Esophagus squamous epithelium (tissue), 5 donors: ENCODE data around the gene AKR1C4. TPM values are rescaled to one million over a fixed set of nuclear protein-coding genes. Genes with fewer than 3 reads are reported as not detected.

Experiments
- DNase-seq: peaks from one replicate; lab custom pipeline; 2025; lab: John Stamatoyannopoulos, UW
- H3K27ac ChIP-seq, 4 donors: fragments of 200-600 bp; sonication (generic); one replicate each; pipeline ENCODE4 v1.5.1; 2016 to 2019; ENCODE audit warnings: mild to moderate bottlenecking in 1 of 4
- H3K27me3 ChIP-seq, 4 donors: fragments of 200-600 bp; sonication (generic); 1 replicate in 3 of 4; 2 replicates in 1 of 4; pipeline versions ENCODE4 v1.5.1 to v1.6.0; 2017 to 2021; ENCODE audit warnings: antibody characterized with exemption in 1 of 4
- H3K36me3 ChIP-seq, 3 donors: fragments of 200-600 bp; sonication (generic); one replicate each; pipeline ENCODE4 v1.5.1; 2016 to 2019
- H3K4me1 ChIP-seq, 3 donors: fragments of 200-600 bp; sonication (generic); one replicate each; pipeline ENCODE4 v1.5.1; 2017 to 2019
- H3K4me3 ChIP-seq, 4 donors: fragments of 200-600 bp; sonication (generic); 1 replicate in 3 of 4; 2 replicates in 1 of 4; pipeline ENCODE4 v1.5.1; 2016 to 2019; ENCODE audit warnings: mild to moderate bottlenecking in 2 of 4, moderate library complexity in 1 of 4
- H3K9me3 ChIP-seq, 3 donors: fragments of 200-600 bp; sonication (generic); one replicate each; pipeline ENCODE4 v1.5.1; 2016 to 2019
- CTCF ChIP-seq, 6 experiments: fragments of 450-650 bp in 4 of 6; fragments of 200-600 bp in 2 of 6; sonication (generic) in 2 of 6; IDR thresholded peaks; one replicate each; pipeline ENCODE4 v1.5.1; 2016 to 2019; ENCODE audit warnings: antibody characterized with exemption in 6 of 6, mild to moderate bottlenecking in 4 of 6, moderate library complexity in 4 of 6
- POLR2A ChIP-seq, 4 donors: fragments of 450-650 bp; IDR thresholded peaks; one replicate each; pipeline ENCODE4 v1.6.1; 2017; ENCODE audit warnings: antibody characterized with exemption in 4 of 4, mild to moderate bottlenecking in 4 of 4, moderate library complexity in 3 of 4
- WGBS, 2 donors: methylation state at CpG; one replicate each; pipeline ENCODE4 v1.1.5; 2018; 5-methylcytosine and 5-hydroxymethylcytosine counted together
- intact Hi-C: fragments of 100-400 bp; cut with DNase I; formaldehyde crosslinking; loops from one replicate; pipeline ENCODE4 v1.15.0; 2022
- total RNA-seq, 4 donors: library from RNA; depleted of rRNA; stranded (reverse); fragments of >200 nt; gene quantifications; one replicate each; pipeline ENCODE4 v1.1.0, GENCODE V29; 2016
- donor health status: DM: yes; HTN: yes; CAD: no.

Gene AKR1C4
- total RNA-seq, 4 donors from 2014 or later: not detected

- no peak for DNase-seq
- TF ChIP-seq POLR2A (IDR thresholded peaks at IDR 0.05) (no peak), CTCF (IDR thresholded peaks at IDR 0.05) (no peak)
- intact Hi-C loops: no loop called here
- Histone ChIP-seq H3K4me3 (no peak overlapping the region), H3K27me3 (no peaks in the 10 kb centered on the region), H3K9me3 (no peaks in the 10 kb centered on the region), H3K4me1 (no peaks in the 10 kb centered on the region), H3K36me3 (no peaks in the 10 kb centered on the region), H3K27ac (no peak overlapping the region)
- 68 to 76% methylated on average over 2 of the region's 2 CpGs for WGBS, 2 donors
Observed at GRCh38 chr10:5188358-5188757, 8.3 kb upstream of the AKR1C4 start.

- TF ChIP-seq POLR2A (IDR thresholded peaks at IDR 0.05): no peak
- TF ChIP-seq CTCF (IDR thresholded peaks at IDR 0.05): no peak
- no peak for DNase-seq
- H3K27me3 ChIP-seq: no peaks in the 10 kb centered on the region
- no peaks in the 10 kb centered on the region for H3K9me3 ChIP-seq
- WGBS, 2 donors: 85 to 91% methylated on average over 3 of the region's 3 CpGs
- H3K4me3 ChIP-seq: no peak overlapping the region
- H3K27ac ChIP-seq: no peak overlapping the region
- no peaks in the 10 kb centered on the region for H3K4me1 ChIP-seq
- no peaks in the 10 kb centered on the region for H3K36me3 ChIP-seq
- intact Hi-C loops: no loop called here
Observed at GRCh38 chr10:5194431-5194830, 2.2 kb upstream of the AKR1C4 start.

GRCh38 chr10:5195727-5196374 is 786 bp upstream of the AKR1C4 start:
- no peak overlapping the region for H3K27ac ChIP-seq
- no peak for DNase-seq
- intact Hi-C loops: no loop called here

GRCh38 chr10:5198386-5198785 is 1.7 kb downstream of the AKR1C4 start:
- Histone ChIP-seq H3K9me3 (peaks cover 0 to 12% (median 5%) of the 10 kb centered on the region in 3 donors), H3K27me3 (no peaks in the 10 kb centered on the region), H3K36me3 (no peaks in the 10 kb centered on the region), H3K4me3 (no peak overlapping the region), H3K4me1 (no peaks in the 10 kb centered on the region), H3K27ac (no peak overlapping the region)
- DNase-seq: no peak
- WGBS, 2 donors: 58 to 72% methylated on average over 3 of the region's 3 CpGs
- intact Hi-C loops: no loop called here
- no peak for TF ChIP-seq POLR2A (IDR thresholded peaks at IDR 0.05)
- no peak for TF ChIP-seq CTCF (IDR thresholded peaks at IDR 0.05)

More at GRCh38 chr10:5195727-5196374, 786 bp upstream of the AKR1C4 start:
- TF ChIP-seq CTCF (IDR thresholded peaks at IDR 0.05) (no peak), POLR2A (IDR thresholded peaks at IDR 0.05) (no peak)
- H3K36me3 ChIP-seq: no peaks in the 10 kb centered on the region
- H3K9me3 ChIP-seq: no peaks in the 10 kb centered on the region
- 81 to 84% methylated on average over 6 of the region's 6 CpGs for WGBS, 2 donors
- H3K27me3 ChIP-seq: no peaks in the 10 kb centered on the region
- H3K4me3 ChIP-seq: no peak overlapping the region
- H3K4me1 ChIP-seq: no peaks in the 10 kb centered on the region

- Histone ChIP-seq H3K9me3 (peaks cover 0 to 12% (median 10%) of the 10 kb centered on the region in 3 donors), H3K4me1 (no peaks in the 10 kb centered on the region), H3K27ac (no peak overlapping the region), H3K4me3 (no peak overlapping the region), H3K27me3 (no peaks in the 10 kb centered on the region), H3K36me3 (no peaks in the 10 kb centered on the region)
- DNase-seq: no peak
- intact Hi-C loops: no loop called here
- WGBS, 2 donors: 72 to 88% methylated on average over 6 to 7 of the region's 8 CpGs
- TF ChIP-seq CTCF (IDR thresholded peaks at IDR 0.05) (peak in 1 of 6 experiments; percentile 10), POLR2A (IDR thresholded peaks at IDR 0.05) (no peak)
Observed at GRCh38 chr10:5199398-5199797, 2.8 kb downstream of the AKR1C4 start.
